ENCODE measurements around the gene NR2C2AP.

NR2C2AP gene

GRCh38 chr19:19211499-19212420 lies 8.5 kb upstream of the NR2C2AP start, which contains the start of gene NCAN:
Gene NCAN (plus strand): TSS chr19:19211958. CDS start chr19:19216954, 4,996 bp downstream.
- no peak within 1 kb of the TSS for H3K4me3 ChIP-seq (ENCODE audit: low read depth, low read length)
- in situ Hi-C loops (cut with HindIII; ENCODE audit: low sequenced_read_pairs) = no loop called here
- no peak for TF ChIP-seq CTCF (IDR thresholded peaks at IDR 0.05; ENCODE audit: low read depth, low read length)
- no peak for DNase-seq (ENCODE audit: low read depth, low spot score)

- in situ Hi-C loops (cut with HindIII; ENCODE audit: low sequenced_read_pairs) = no loop called here
- TF ChIP-seq CTCF (IDR thresholded peaks at IDR 0.05; ENCODE audit: low read depth, low read length) = no peak
- DNase-seq (ENCODE audit: low read depth, low spot score) = no peak
- no peak overlapping the region for H3K4me3 ChIP-seq (ENCODE audit: low read depth, low read length)
These were observed 6.2 kb upstream of the NR2C2AP start for GRCh38 chr19:19209372-19209771.

GRCh38 chr19:19207637-19208572 lies 4.7 kb upstream of the NR2C2AP start:
- no peak for TF ChIP-seq CTCF (IDR thresholded peaks at IDR 0.05; ENCODE audit: low read depth, low read length)
- H3K4me3 ChIP-seq (ENCODE audit: low read depth, low read length) = no peak overlapping the region
- in situ Hi-C loops (cut with HindIII; ENCODE audit: low sequenced_read_pairs) = no loop called here
- DNase-seq (ENCODE audit: low read depth, low spot score) = no peak

GRCh38 chr19:19206938-19207337 lies 3.7 kb upstream of the NR2C2AP start:
- no peak for TF ChIP-seq CTCF (IDR thresholded peaks at IDR 0.05; ENCODE audit: low read depth, low read length)
- no peak for DNase-seq (ENCODE audit: low read depth, low spot score)
- in situ Hi-C loops (cut with HindIII; ENCODE audit: low sequenced_read_pairs) = no loop called here

GRCh38 chr19:19205416-19206410 lies 2.5 kb upstream of the NR2C2AP start:
- TF ChIP-seq CTCF (IDR thresholded peaks at IDR 0.05; ENCODE audit: low read depth, low read length) = no peak
- in situ Hi-C loops (cut with HindIII; ENCODE audit: low sequenced_read_pairs) = no loop called here
- no peak overlapping the region for H3K4me3 ChIP-seq (ENCODE audit: low read depth, low read length)
- no peak for DNase-seq (ENCODE audit: low read depth, low spot score)

More at GRCh38 chr19:19206938-19207337, 3.7 kb upstream of the NR2C2AP start:
- H3K4me3 ChIP-seq (ENCODE audit: low read depth, low read length) = no peak overlapping the region
